Activated naive CD4-positive, alpha-beta T cell treated with anti-CD3 and anti-CD28 coated beads, Interleukin-2, amount 50 U/mL, for 24 hours (primary cell): ENCODE data around the gene RHEB.

Experiments used
- H3K27ac Mint-ChIP-seq: one replicate; pipeline ENCODE4 v1.8.0; 2021; ENCODE audit warnings: mild to moderate bottlenecking, mixed read lengths
- H3K27me3 Mint-ChIP-seq: one replicate; pipeline ENCODE4 v1.8.0; 2021; ENCODE audit warnings: mixed read lengths
- H3K36me3 Mint-ChIP-seq: one replicate; pipeline ENCODE4 v1.8.0; 2021; ENCODE audit warnings: mixed read lengths
- H3K4me1 Mint-ChIP-seq: one replicate; pipeline ENCODE4 v1.8.0; 2021; ENCODE audit warnings: mixed read lengths
- H3K4me3 Mint-ChIP-seq: one replicate; pipeline ENCODE4 v1.8.0; 2021; ENCODE audit warnings: mild to moderate bottlenecking, mixed read lengths
- H3K9me3 Mint-ChIP-seq: one replicate; pipeline ENCODE4 v1.8.0; 2021; ENCODE audit warnings: mixed read lengths

Gene RHEB

GRCh38 chr7:151477867-151478266 is 41.8 kb downstream of the RHEB start:
- Mint-ChIP-seq H3K4me1 (peaks cover 25% of the 10 kb centered on the region), H3K4me3 (no peak overlapping the region), H3K9me3 (no peaks in the 10 kb centered on the region), H3K27me3 (no peaks in the 10 kb centered on the region), H3K27ac (no peak overlapping the region), H3K36me3 (peaks cover 5% of the 10 kb centered on the region)

- H3K27me3 Mint-ChIP-seq, result no peaks in the 10 kb centered on the region
- peaks cover 45% of the 10 kb centered on the region for H3K4me1 Mint-ChIP-seq
- H3K9me3 Mint-ChIP-seq, result no peaks in the 10 kb centered on the region
- H3K36me3 Mint-ChIP-seq, result peaks cover 26% of the 10 kb centered on the region
- H3K4me3 Mint-ChIP-seq, result no peak overlapping the region
- peak overlapping the region; percentile 60 for H3K27ac Mint-ChIP-seq
Measured at GRCh38 chr7:151472644-151473380, 46.9 kb downstream of the RHEB start.

- H3K4me1 Mint-ChIP-seq, result peaks cover 41% of the 10 kb centered on the region
- no peak overlapping the region for H3K27ac Mint-ChIP-seq
- H3K9me3 Mint-ChIP-seq, result no peaks in the 10 kb centered on the region
- H3K4me3 Mint-ChIP-seq, result no peak overlapping the region
- no peaks in the 10 kb centered on the region for H3K27me3 Mint-ChIP-seq
- peaks cover 38% of the 10 kb centered on the region for H3K36me3 Mint-ChIP-seq
Measured at GRCh38 chr7:151470711-151471110, 49.0 kb downstream of the RHEB start.

- H3K4me3 Mint-ChIP-seq, result no peak overlapping the region
- H3K9me3 Mint-ChIP-seq, result peaks cover under 1% of the 10 kb centered on the region
- peaks cover 41% of the 10 kb centered on the region for H3K4me1 Mint-ChIP-seq
- no peak overlapping the region for H3K27ac Mint-ChIP-seq
- peaks cover 51% of the 10 kb centered on the region for H3K36me3 Mint-ChIP-seq
- H3K27me3 Mint-ChIP-seq, result no peaks in the 10 kb centered on the region
Measured at GRCh38 chr7:151469281-151469680, 50.4 kb downstream of the RHEB start.

- H3K4me1 Mint-ChIP-seq, result peaks cover 38% of the 10 kb centered on the region
- H3K27ac Mint-ChIP-seq, result peak overlapping the region; percentile 83
- H3K36me3 Mint-ChIP-seq, result peaks cover 57% of the 10 kb centered on the region
- no peak overlapping the region for H3K4me3 Mint-ChIP-seq
- peaks cover 6% of the 10 kb centered on the region for H3K9me3 Mint-ChIP-seq
- no peaks in the 10 kb centered on the region for H3K27me3 Mint-ChIP-seq
Measured at GRCh38 chr7:151468217-151469018, 51.3 kb downstream of the RHEB start.

- Mint-ChIP-seq H3K9me3 (peaks cover 6% of the 10 kb centered on the region), H3K4me3 (no peak overlapping the region), H3K27me3 (no peaks in the 10 kb centered on the region), H3K27ac (no peak overlapping the region), H3K36me3 (peaks cover 57% of the 10 kb centered on the region), H3K4me1 (peaks cover 15% of the 10 kb centered on the region)
Measured at GRCh38 chr7:151465169-151465568, 54.5 kb downstream of the RHEB start.

GRCh38 chr7:151462306-151462779 is 57.4 kb downstream of the RHEB start:
- Mint-ChIP-seq H3K27ac (no peak overlapping the region), H3K4me1 (no peaks in the 10 kb centered on the region), H3K4me3 (no peak overlapping the region), H3K27me3 (no peaks in the 10 kb centered on the region), H3K36me3 (peaks cover 33% of the 10 kb centered on the region), H3K9me3 (peaks cover 6% of the 10 kb centered on the region)

GRCh38 chr7:151461942-151462230 is 57.8 kb downstream of the RHEB start:
- H3K27ac Mint-ChIP-seq, result no peak overlapping the region
- H3K36me3 Mint-ChIP-seq, result peaks cover 30% of the 10 kb centered on the region
- H3K4me3 Mint-ChIP-seq, result no peak overlapping the region
- no peaks in the 10 kb centered on the region for H3K27me3 Mint-ChIP-seq
- peaks cover 6% of the 10 kb centered on the region for H3K9me3 Mint-ChIP-seq
- H3K4me1 Mint-ChIP-seq, result no peaks in the 10 kb centered on the region

- Mint-ChIP-seq H3K27me3 (no peaks in the 10 kb centered on the region), H3K9me3 (peaks cover 6% of the 10 kb centered on the region), H3K36me3 (peaks cover 30% of the 10 kb centered on the region), H3K4me3 (no peak overlapping the region), H3K27ac (peak overlapping the region; percentile 41), H3K4me1 (no peaks in the 10 kb centered on the region)
Measured at GRCh38 chr7:151461096-151461941, 58.4 kb downstream of the RHEB start.

- H3K9me3 Mint-ChIP-seq, result peaks cover 6% of the 10 kb centered on the region
- H3K4me1 Mint-ChIP-seq, result no peaks in the 10 kb centered on the region
- H3K4me3 Mint-ChIP-seq, result no peak overlapping the region
- no peaks in the 10 kb centered on the region for H3K27me3 Mint-ChIP-seq
- H3K36me3 Mint-ChIP-seq, result peaks cover 23% of the 10 kb centered on the region
- no peak overlapping the region for H3K27ac Mint-ChIP-seq
Measured at GRCh38 chr7:151460474-151460855, 59.2 kb downstream of the RHEB start.

GRCh38 chr7:151459726-151460473 is 59.8 kb downstream of the RHEB start:
- Mint-ChIP-seq H3K27me3 (no peaks in the 10 kb centered on the region), H3K4me3 (no peak overlapping the region)

GRCh38 chr7:151457534-151457933 is 62.2 kb downstream of the RHEB start:
- Mint-ChIP-seq H3K4me1 (no peaks in the 10 kb centered on the region), H3K36me3 (no peaks in the 10 kb centered on the region), H3K9me3 (no peaks in the 10 kb centered on the region), H3K27ac (no peak overlapping the region), H3K27me3 (no peaks in the 10 kb centered on the region), H3K4me3 (no peak overlapping the region)

More at GRCh38 chr7:151459726-151460473, 59.8 kb downstream of the RHEB start:
- Mint-ChIP-seq H3K9me3 (peaks cover 6% of the 10 kb centered on the region), H3K4me1 (no peaks in the 10 kb centered on the region), H3K27ac (no peak overlapping the region), H3K36me3 (peaks cover 18% of the 10 kb centered on the region)

- Mint-ChIP-seq H3K27me3 (no peaks in the 10 kb centered on the region), H3K36me3 (no peaks in the 10 kb centered on the region), H3K4me1 (no peaks in the 10 kb centered on the region), H3K9me3 (no peaks in the 10 kb centered on the region), H3K27ac (no peak overlapping the region), H3K4me3 (no peak overlapping the region)
Measured at GRCh38 chr7:151456782-151457181, 62.9 kb downstream of the RHEB start.

GRCh38 chr7:151456276-151456675 is 63.4 kb downstream of the RHEB start:
- Mint-ChIP-seq H3K4me3 (no peak overlapping the region), H3K27me3 (no peaks in the 10 kb centered on the region), H3K36me3 (no peaks in the 10 kb centered on the region), H3K4me1 (no peaks in the 10 kb centered on the region), H3K27ac (no peak overlapping the region), H3K9me3 (no peaks in the 10 kb centered on the region)

GRCh38 chr7:151455690-151456089 is 64.0 kb downstream of the RHEB start:
- Mint-ChIP-seq H3K9me3 (no peaks in the 10 kb centered on the region), H3K27ac (no peak overlapping the region), H3K27me3 (no peaks in the 10 kb centered on the region), H3K4me3 (no peak overlapping the region), H3K4me1 (no peaks in the 10 kb centered on the region), H3K36me3 (no peaks in the 10 kb centered on the region)
